Measurements from ENCODE around the gene MAST2. TPM values are rescaled to one million over a fixed set of nuclear protein-coding genes. Genes with fewer than 3 reads are reported as not detected.

Gene MAST2
- total RNA-seq, 1 experiment from 2014 or later: 41.9 TPM

DNA sequence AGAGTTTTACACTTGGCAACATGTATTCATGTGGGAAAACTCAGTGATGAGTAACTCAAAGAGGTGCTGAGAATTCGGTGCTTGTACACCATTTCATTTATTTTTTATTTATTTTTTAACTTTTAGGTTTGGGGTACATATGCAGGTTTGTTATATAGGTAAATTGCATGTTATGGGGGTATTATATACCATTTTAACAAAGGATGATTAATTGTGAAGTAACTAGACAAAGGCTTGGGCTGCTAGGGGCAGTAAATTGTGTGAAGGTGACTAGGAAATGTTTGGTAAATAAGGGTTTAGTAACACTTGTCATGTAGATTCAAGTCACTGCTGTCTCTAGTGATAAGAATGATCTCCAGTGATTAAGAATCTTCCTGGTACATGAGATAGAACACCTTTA lies 139.0 kb downstream of the MAST2 start (continued):
- TF ChIP-seq, protein P1, sequence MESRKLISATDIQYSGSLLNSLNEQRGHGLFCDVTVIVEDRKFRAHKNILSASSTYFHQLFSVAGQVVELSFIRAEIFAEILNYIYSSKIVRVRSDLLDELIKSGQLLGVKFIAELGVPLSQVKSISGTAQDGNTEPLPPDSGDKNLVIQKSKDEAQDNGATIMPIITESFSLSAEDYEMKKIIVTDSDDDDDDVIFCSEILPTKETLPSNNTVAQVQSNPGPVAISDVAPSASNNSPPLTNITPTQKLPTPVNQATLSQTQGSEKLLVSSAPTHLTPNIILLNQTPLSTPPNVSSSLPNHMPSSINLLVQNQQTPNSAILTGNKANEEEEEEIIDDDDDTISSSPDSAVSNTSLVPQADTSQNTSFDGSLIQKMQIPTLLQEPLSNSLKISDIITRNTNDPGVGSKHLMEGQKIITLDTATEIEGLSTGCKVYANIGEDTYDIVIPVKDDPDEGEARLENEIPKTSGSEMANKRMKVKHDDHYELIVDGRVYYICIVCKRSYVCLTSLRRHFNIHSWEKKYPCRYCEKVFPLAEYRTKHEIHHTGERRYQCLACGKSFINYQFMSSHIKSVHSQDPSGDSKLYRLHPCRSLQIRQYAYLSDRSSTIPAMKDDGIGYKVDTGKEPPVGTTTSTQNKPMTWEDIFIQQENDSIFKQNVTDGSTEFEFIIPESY (IDR thresholded peaks at IDR 0.05; ENCODE audit: extremely low read depth, insufficient replicate concordance, low read length): no peak
- TF ChIP-seq ZFX (IDR thresholded peaks at IDR 0.05) (no peak), POLR2AphosphoS5 (IDR thresholded peaks at IDR 0.05; ENCODE audit: low read depth, low read length) (no peak), FOSL1 (IDR thresholded peaks at IDR 0.05; ENCODE audit: low read depth) (no peak), EGR1 (IDR thresholded peaks at IDR 0.05; ENCODE audit: low read depth) (no peak)

- CTCF ChIA-PET: no interaction called here
- BruUV-seq (replicated peaks): no TSS peak
These were observed 139.8 kb downstream of the MAST2 start for GRCh38 chr1:45943185-45943584.

More at GRCh38 chr1:45943185-45943584, 139.8 kb downstream of the MAST2 start:
- intact Hi-C loops (cut with micrococcal nuclease): no loop called here
- Histone ChIP-seq H3K4me1 (ENCODE audit: control insufficient read depth in 1 of 2, insufficient read depth in 2 of 2, low read length in 2 of 2) (peaks cover 2 to 3% of the 10 kb centered on the region in 2 experiments; a peak in 1 of 4 replicates), H3K9me3 (ENCODE audit: control insufficient read depth in 1 of 2, insufficient read depth in 1 of 2, low read depth in 1 of 2, low read length in 2 of 2) (no peaks in the 10 kb centered on the region), H3K36me3 (ENCODE audit: control insufficient read depth in 1 of 2, insufficient read depth in 2 of 2, low read length in 2 of 2) (no peaks in the 10 kb centered on the region), H2AFZ (ENCODE audit: low read depth, low read length, poor library complexity, severe bottlenecking) (no peak overlapping the region), H3K27ac (ENCODE audit: low read depth, low read length) (no peak overlapping the region), H3K79me2 (ENCODE audit: insufficient read depth, low read length) (peaks cover 21% of the 10 kb centered on the region), H4K20me1 (ENCODE audit: insufficient read depth) (no peaks in the 10 kb centered on the region), H3K4me3 (replicated peaks in 1 of 2; ENCODE audit: low read depth in 1 of 2, low read length in 2 of 2) (no peak overlapping the region), H3K27me3 (ENCODE audit: insufficient read depth, low read length) (no peaks in the 10 kb centered on the region), H3K9ac (ENCODE audit: low read length) (no peak overlapping the region), H3K4me2 (ENCODE audit: low read length) (no peak overlapping the region), H3K9me2 (ENCODE audit: insufficient read depth) (no peaks in the 10 kb centered on the region)
- DNase-seq (ENCODE audit: low read depth, low spot score) (no peak), ATAC-seq (no peak)
- POLR2A ChIA-PET: no interaction called here
- RAD21 ChIA-PET (ENCODE audit: low non-redundant PET in 1 of 2, low total read pairs in 2 of 2, uncharacterized antibody in 2 of 2, unreplicated experiment in 2 of 2): no interaction called here
- TF ChIP-seq ZNF274 (IDR thresholded peaks at IDR 0.05; ENCODE audit: low read depth, low read length): no peak
- TF ChIP-seq EGR1 (IDR thresholded peaks at IDR 0.05; ENCODE audit: low read depth): no peak
- no peak for TF ChIP-seq YY1 (IDR thresholded peaks at IDR 0.05; ENCODE audit: extremely low read depth, insufficient replicate concordance, low read depth, low read length)
- no peak for TF ChIP-seq POLR2A (IDR thresholded peaks at IDR 0.05; ENCODE audit: borderline replicate concordance, extremely low read depth, insufficient read depth, insufficient read length)
- TF ChIP-seq SRF (IDR thresholded peaks at IDR 0.05; ENCODE audit: low read depth): no peak
- no peak for TF ChIP-seq EZH2 (IDR thresholded peaks at IDR 0.05)
- no peak for TF ChIP-seq EZH2phosphoT487 (IDR thresholded peaks at IDR 0.05; ENCODE audit: borderline replicate concordance)
- TF ChIP-seq MAX (IDR thresholded peaks at IDR 0.05): no peak
